Prostate gland (tissue), 2 donors: ENCODE measurements around the gene TCP11L2.

Experiments
- CTCF ChIP-seq, 4 experiments: fragments of 200-600 bp in 2 of 4; fragments of 450-650 bp in 2 of 4; sonication (generic) in 2 of 4; IDR thresholded peaks; 1 replicate in 3 of 4; 2 replicates in 1 of 4; pipeline ENCODE4 v1.5.1; 2016 to 2019; ENCODE audit warnings: antibody characterized with exemption in 4 of 4, mild to moderate bottlenecking in 2 of 4, moderate library complexity in 2 of 4
- POLR2A ChIP-seq: fragments of 450-650 bp; IDR thresholded peaks from one replicate; pipeline ENCODE4 v1.6.1; 2016; ENCODE audit warnings: antibody characterized with exemption, mild to moderate bottlenecking
- POLR2AphosphoS5 ChIP-seq: sonication (generic); formaldehyde crosslinking; IDR thresholded peaks from one replicate; pipeline ENCODE4 v1.6.1; 2017; ENCODE audit warnings: antibody characterized with exemption

DNA sequence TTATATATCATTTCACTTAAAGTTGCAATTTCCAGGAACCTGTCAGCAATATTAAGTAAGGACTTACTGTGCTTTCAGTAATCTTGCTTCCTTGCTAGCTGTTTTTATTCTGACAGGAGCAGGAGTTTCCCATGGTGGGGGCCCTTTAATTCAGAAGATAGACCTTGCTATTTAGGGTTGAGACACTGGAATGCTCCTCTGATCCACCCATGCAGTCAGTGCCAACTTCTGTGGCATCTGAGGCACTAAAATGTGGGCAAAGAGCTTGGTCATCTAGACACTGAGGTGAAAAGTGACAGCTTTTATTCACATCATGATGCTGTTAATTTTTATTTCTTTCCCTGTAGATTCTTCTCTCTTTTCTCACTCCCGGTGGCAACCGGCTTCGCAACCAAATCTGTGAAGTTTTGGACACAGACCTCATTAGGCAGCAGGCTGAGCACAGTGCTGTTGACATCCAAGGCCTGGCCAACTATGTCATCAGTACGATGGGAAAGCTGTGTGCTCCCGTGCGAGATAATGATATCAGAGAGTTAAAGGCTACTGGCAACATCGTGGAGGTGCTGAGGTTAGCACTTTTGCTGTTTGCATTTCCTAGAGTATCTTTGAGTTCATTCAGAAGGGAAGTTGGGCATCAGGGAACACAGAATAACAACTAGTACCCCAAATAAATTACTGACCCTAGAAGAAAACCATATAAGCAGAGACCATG is 18.8 kb downstream of the TCP11L2 start:
- TF ChIP-seq POLR2A: no peak
- TF ChIP-seq CTCF (IDR thresholded peaks at IDR 0.05): no peak
- TF ChIP-seq POLR2AphosphoS5: no peak
